Measurements from ENCODE around the gene PGM5. TPM values are rescaled to one million over a fixed set of nuclear protein-coding genes. Genes with fewer than 3 reads are reported as not detected.

The PGM5 gene
- total RNA-seq, 4 donors from 2014 or later: 13.3 to 44.0 (median 29.9) TPM

- H3K27me3 ChIP-seq: no peaks in the 10 kb centered on the region
- TF ChIP-seq POLR2A (IDR thresholded peaks at IDR 0.05) (no peak), CTCF (IDR thresholded peaks at IDR 0.05 in 4 of 5, conservative IDR thresholded peaks at IDR 0.05 in 1 of 5) (peak in 1 of 5 experiments; percentile 39)
- in situ Hi-C loops (cut with MboI; ENCODE audit: low sequenced_read_pairs in 4 of 4) (loop anchor here in 2 of 4 donors (10.0 to 25.0 kb wide), 2 partner anchors 88 to 421 kb away; no protein-coding TSS in a partner anchor), intact Hi-C loops (cut with DNase I; ENCODE audit: low total_unique reads) (no loop called here)
- H3K9me3 ChIP-seq: no peaks in the 10 kb centered on the region
- DNase-seq (no peak), ATAC-seq (no peak)
- H3K4me3 ChIP-seq: no peak overlapping the region
- H3K36me3 ChIP-seq: no peaks in the 10 kb centered on the region
- H3K27ac ChIP-seq: no peak overlapping the region
- no peaks in the 10 kb centered on the region for H3K4me1 ChIP-seq
These were observed 217.7 kb downstream of the PGM5 start for GRCh38 chr9:68574150-68574549.

- H3K27ac ChIP-seq: no peak overlapping the region
- no peak for TF ChIP-seq CTCF (IDR thresholded peaks at IDR 0.05 in 4 of 5, conservative IDR thresholded peaks at IDR 0.05 in 1 of 5)
- TF ChIP-seq POLR2A (IDR thresholded peaks at IDR 0.05): no peak
These were observed 219.4 kb downstream of the PGM5 start for GRCh38 chr9:68575817-68576216.

GRCh38 chr9:68577774-68578591, 221.6 kb downstream of the PGM5 start:
- intact Hi-C loops (cut with DNase I; ENCODE audit: low total_unique reads) (no loop called here), in situ Hi-C loops (cut with MboI; ENCODE audit: low sequenced_read_pairs in 4 of 4) (loop anchor here in 3 of 4 donors (10.0 to 25.0 kb wide), 3 partner anchors 209 to 417 kb away; a partner anchor contains a TSS)
- Histone ChIP-seq H3K27ac (no peak overlapping the region), H3K27me3 (no peaks in the 10 kb centered on the region), H3K4me3 (no peak overlapping the region), H3K9me3 (no peaks in the 10 kb centered on the region), H3K4me1 (no peaks in the 10 kb centered on the region), H3K36me3 (no peaks in the 10 kb centered on the region)
- TF ChIP-seq CTCF (IDR thresholded peaks at IDR 0.05 in 4 of 5, conservative IDR thresholded peaks at IDR 0.05 in 1 of 5): no peak
- ATAC-seq: no peak
- DNase-seq: no peak

More at GRCh38 chr9:68575817-68576216, 219.4 kb downstream of the PGM5 start:
- DNase-seq (no peak), ATAC-seq (no peak)
- intact Hi-C loops (cut with DNase I; ENCODE audit: low total_unique reads): no loop called here
- no peaks in the 10 kb centered on the region for H3K9me3 ChIP-seq
- in situ Hi-C loops (cut with MboI; ENCODE audit: low sequenced_read_pairs in 4 of 4): loop anchor here in 3 of 4 donors (10.0 to 25.0 kb wide), 3 partner anchors 211 to 419 kb away; a partner anchor contains a TSS
- H3K36me3 ChIP-seq: no peaks in the 10 kb centered on the region
- H3K27me3 ChIP-seq: no peaks in the 10 kb centered on the region
- H3K4me3 ChIP-seq: no peak overlapping the region
- H3K4me1 ChIP-seq: no peaks in the 10 kb centered on the region

Other genes starting within 250 kb of the PGM5 start
- gene ZNG1C, start 114.6 kb upstream of the PGM5 start, total RNA-seq: 10 to 100 TPM in 1 of 4 donors, 1 to 10 TPM in 3; 5.7 to 17.4 (median 8.8) TPM
- gene FOXD4L3, start 53.7 kb upstream of the PGM5 start, total RNA-seq: not detected
- not detected for gene TMEM252, start 184.3 kb downstream of the PGM5 start, total RNA-seq

Data from gastrocnemius medialis (tissue), 4 donors.